ENCODE results near the gene NHERF2. TPM values are rescaled to one million over a fixed set of nuclear protein-coding genes. Genes with fewer than 3 reads are reported as not detected.

The NHERF2 gene
- total and polyA plus RNA-seq, 9 of the 15 experiments (the other 6 are each of a cell fraction or from before 2014, with no cell fraction given): 0.15 to 42.0 (median 12.5) TPM

- TF ChIP-seq ARID3A (IDR thresholded peaks at IDR 0.05; ENCODE audit: borderline replicate concordance, low read depth, low read length) (no peak), ZNF398 (CRISPR knock-in tag; IDR thresholded peaks at IDR 0.05) (no peak), RBFOX2 (IDR thresholded peaks at IDR 0.05; ENCODE audit: low read depth, low read length) (peak; percentile 40; the same call in 1 of the 2 replicates), SP2 (IDR thresholded peaks at IDR 0.05; ENCODE audit: extremely low read depth, low read depth, low read length, poor library complexity, severe bottlenecking) (no peak), RBM22 (IDR thresholded peaks at IDR 0.05; ENCODE audit: low read depth, low read length, poor library complexity, severe bottlenecking) (peak; percentile 63)
Measured at GRCh38 chr16:1987198-1987597, 39.5 kb upstream of the NHERF2 start (continued).

Data from K562 (cell line).